ENCODE measurements around the gene MIS12. TPM values are rescaled to one million over a fixed set of nuclear protein-coding genes. Genes with fewer than 3 reads are reported as not detected.

Gene MIS12
- polyA plus RNA-seq, 3 donors = 6.9 to 10.8 (median 8.9) TPM

DNA sequence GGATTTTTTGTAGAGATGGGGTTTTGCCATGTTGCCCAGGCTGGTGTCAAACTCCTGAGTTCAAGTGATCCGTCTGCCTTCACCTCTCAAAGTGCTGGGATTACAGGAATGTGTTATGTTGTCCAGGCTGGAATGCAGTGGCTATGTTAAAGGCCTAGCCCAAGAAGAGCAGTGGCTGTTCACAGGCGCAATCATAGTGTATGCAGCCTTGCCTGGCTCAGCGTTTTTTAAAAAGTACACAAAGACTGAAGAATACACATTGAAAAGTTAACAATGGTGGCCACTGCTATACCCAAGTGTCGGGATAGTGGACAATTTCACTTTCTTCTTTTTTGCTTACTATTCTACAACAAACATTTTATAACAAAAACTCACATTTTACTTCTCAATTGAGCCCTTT is 7.4 kb upstream of the MIS12 start:
- Histone ChIP-seq H4K20me1 (ENCODE audit: insufficient read depth, low read length) (peaks cover 38% of the 10 kb centered on the region), H2AFZ (ENCODE audit: insufficient read depth, low read depth, low read length, poor library complexity, severe bottlenecking) (no peak overlapping the region), H3K4me3 (replicated peaks in 1 of 3; ENCODE audit: low read depth in 2 of 3, low read length in 3 of 3) (no peak overlapping the region), H3K9me3 (replicated peaks in 1 of 2; ENCODE audit: control insufficient read depth in 1 of 2, insufficient read depth in 1 of 2, low read length in 2 of 2) (no peaks in the 10 kb centered on the region), H3K27ac (ENCODE audit: low read depth in 1 of 2, low read length in 2 of 2) (no peak overlapping the region), H3K27me3 (ENCODE audit: control insufficient read depth in 2 of 2, insufficient read depth in 2 of 2, low read length in 2 of 2) (no peaks in the 10 kb centered on the region), H3K9ac (ENCODE audit: insufficient read depth, low read length, poor library complexity, severe bottlenecking) (no peak overlapping the region), H3K36me3 (replicated peaks in 1 of 2; ENCODE audit: control insufficient read depth in 1 of 2, insufficient read depth in 2 of 2, low read length in 2 of 2) (peaks cover 80 to 100% of the 10 kb centered on the region in 2 donors), H3K4me1 (ENCODE audit: control insufficient read depth in 1 of 2, insufficient read depth in 2 of 2, low read length in 2 of 2) (no peaks in the 10 kb centered on the region), H3K4me2 (replicated peaks; ENCODE audit: extremely low read depth, low read length, poor library complexity, severe bottlenecking) (no peak overlapping the region), H3K79me2 (ENCODE audit: insufficient read depth, low read length) (peaks cover 45% of the 10 kb centered on the region)
- DNase-seq = no peak
- no peak for TF ChIP-seq CTCF (IDR thresholded peaks at IDR 0.05)
- WGBS (ENCODE audit: insufficient coverage) = 98% methylated on average over 4 of the region's 4 CpGs
- Mint-ChIP-seq H3K36me3 (peaks cover 83 to 93% of the 10 kb centered on the region in 2 donors), H3K4me3 (no peak overlapping the region), H3K9me3 (peaks cover 0 to 2% (median 0%) of the 10 kb centered on the region in 7 donors), H3K4me1 (no peaks in the 10 kb centered on the region), H3K27ac (no peak overlapping the region), H3K27me3 (ENCODE audit: low read depth in 3 of 3) (no peaks in the 10 kb centered on the region)
- intact Hi-C loops (cut with micrococcal nuclease) = no loop called here

- H3K79me2 ChIP-seq (ENCODE audit: insufficient read depth, low read length) = peaks cover 64% of the 10 kb centered on the region
- H3K36me3 ChIP-seq (replicated peaks in 1 of 2; ENCODE audit: control insufficient read depth in 1 of 2, insufficient read depth in 2 of 2, low read length in 2 of 2) = peaks cover 61 to 86% of the 10 kb centered on the region in 2 donors
- WGBS (ENCODE audit: insufficient coverage) = 93% methylated on average over 3 of the region's 6 CpGs
- no peak overlapping the region for H3K4me3 ChIP-seq (replicated peaks in 1 of 3; ENCODE audit: low read depth in 2 of 3, low read length in 3 of 3)
- Mint-ChIP-seq H3K4me3 (no peak overlapping the region), H3K9me3 (peaks cover 0 to 2% (median 0%) of the 10 kb centered on the region in 7 donors), H3K4me1 (peaks cover 10% of the 10 kb centered on the region), H3K27ac (no peak overlapping the region), H3K27me3 (ENCODE audit: low read depth in 3 of 3) (no peaks in the 10 kb centered on the region), H3K36me3 (peaks cover 74 to 83% of the 10 kb centered on the region in 2 donors)
- no peak overlapping the region for H3K27ac ChIP-seq (ENCODE audit: low read depth in 1 of 2, low read length in 2 of 2)
- no peak overlapping the region for H3K9ac ChIP-seq (ENCODE audit: insufficient read depth, low read length, poor library complexity, severe bottlenecking)
- no peak for TF ChIP-seq CTCF (IDR thresholded peaks at IDR 0.05)
- no peaks in the 10 kb centered on the region for H3K9me3 ChIP-seq (replicated peaks in 1 of 2; ENCODE audit: control insufficient read depth in 1 of 2, insufficient read depth in 1 of 2, low read length in 2 of 2)
- DNase-seq = no peak
- peaks cover 7 to 12% of the 10 kb centered on the region in 2 donors for H3K4me1 ChIP-seq (ENCODE audit: control insufficient read depth in 1 of 2, insufficient read depth in 2 of 2, low read length in 2 of 2)
- H3K4me2 ChIP-seq (replicated peaks; ENCODE audit: extremely low read depth, low read length, poor library complexity, severe bottlenecking) = no peak overlapping the region
- no peak overlapping the region for H2AFZ ChIP-seq (ENCODE audit: insufficient read depth, low read depth, low read length, poor library complexity, severe bottlenecking)
- H3K27me3 ChIP-seq (ENCODE audit: control insufficient read depth in 2 of 2, insufficient read depth in 2 of 2, low read length in 2 of 2) = no peaks in the 10 kb centered on the region
- H4K20me1 ChIP-seq (ENCODE audit: insufficient read depth, low read length) = peaks cover 38% of the 10 kb centered on the region
- intact Hi-C loops (cut with micrococcal nuclease) = loop anchor here (10.0 kb wide), 2 partner anchors 46 to 964 kb away; partner anchors contain the start of genes C1QBP (in 1 of the 2) and PIMREG (in 1 of the 2)
Observed at GRCh38 chr17:5480962-5481361, 5.4 kb upstream of the MIS12 start.

Measured in CD14-positive monocyte (primary cell).